T-helper 17 cell (primary cell): ENCODE measurements around the gene FAM184B. TPM values are rescaled to one million over a fixed set of nuclear protein-coding genes. Genes with fewer than 3 reads are reported as not detected.

Source experiments
- ATAC-seq: fragments of 150-1000 bp; cut with Tn5 transposase; 2 replicates; pipeline ENCODE4 v1.10.0; 2021; ENCODE audit warnings: mild to moderate bottlenecking, moderate library complexity
- DNase-seq, 3 donors: peaks; one replicate each; pipeline versions ENCODE4 v3.0.0 to v3.0.0-alpha.2; 2020 to 2021
- H3K9me3 ChIP-seq: one replicate; pipeline ENCODE4 v1.7.0; 2013; ENCODE audit warnings: low read length, mild to moderate bottlenecking; ENCODE audit not compliant: control insufficient read depth, poor library complexity, severe bottlenecking
- H3K27ac Mint-ChIP-seq: one replicate; pipeline ENCODE4 v1.8.0; 2022; ENCODE audit warnings: mild to moderate bottlenecking, moderate library complexity, mixed read lengths
- H3K27me3 Mint-ChIP-seq: one replicate; pipeline ENCODE4 v1.8.0; 2022; ENCODE audit warnings: mixed read lengths
- H3K36me3 Mint-ChIP-seq: one replicate; pipeline ENCODE4 v1.8.0; 2022; ENCODE audit warnings: low read depth, mixed read lengths
- H3K4me1 Mint-ChIP-seq: one replicate; pipeline ENCODE4 v1.8.0; 2022; ENCODE audit warnings: mild to moderate bottlenecking, mixed read lengths
- H3K4me3 Mint-ChIP-seq: one replicate; pipeline ENCODE4 v1.8.0; 2022; ENCODE audit warnings: mild to moderate bottlenecking, moderate library complexity, mixed read lengths
- total RNA-seq, 4 donors: library from RNA in 2 of 4; stranded (reverse) in 2 of 4; gene quantifications; one replicate each; pipeline ENCODE4 v1.2.3 and lab custom pipeline; 2022 to 2026

The FAM184B gene
- total RNA-seq, 2 donors from 2014 or later: not detected

GRCh38 chr4:17650406-17650805, 131.0 kb downstream of the FAM184B start:
- DNase-seq: no peak
- H3K9me3 ChIP-seq: no peaks in the 10 kb centered on the region
- H3K36me3 Mint-ChIP-seq: peaks cover 3% of the 10 kb centered on the region
- no peak overlapping the region for H3K4me3 Mint-ChIP-seq
- no peak for ATAC-seq
- no peak overlapping the region for H3K27ac Mint-ChIP-seq
- peaks cover 8% of the 10 kb centered on the region for H3K27me3 Mint-ChIP-seq
- H3K4me1 Mint-ChIP-seq: peaks cover 8% of the 10 kb centered on the region

- no peaks in the 10 kb centered on the region for H3K9me3 ChIP-seq
- ATAC-seq (no peak), DNase-seq (no peak)
- no peaks in the 10 kb centered on the region for H3K27me3 Mint-ChIP-seq
- peaks cover 8% of the 10 kb centered on the region for H3K4me1 Mint-ChIP-seq
- no peak overlapping the region for H3K4me3 Mint-ChIP-seq
- peaks cover 3% of the 10 kb centered on the region for H3K36me3 Mint-ChIP-seq
- H3K27ac Mint-ChIP-seq: no peak overlapping the region
Observed at GRCh38 chr4:17647927-17648326, 133.5 kb downstream of the FAM184B start.

- Mint-ChIP-seq H3K36me3 (peaks cover 5% of the 10 kb centered on the region), H3K27ac (no peak overlapping the region), H3K4me1 (peaks cover 8% of the 10 kb centered on the region), H3K27me3 (no peaks in the 10 kb centered on the region), H3K4me3 (no peak overlapping the region)
- no peak for ATAC-seq
- no peaks in the 10 kb centered on the region for H3K9me3 ChIP-seq
- DNase-seq: no peak
Observed at GRCh38 chr4:17647176-17647806, 134.1 kb downstream of the FAM184B start.

- ATAC-seq: no peak
- peaks cover 6% of the 10 kb centered on the region for H3K4me1 Mint-ChIP-seq
- DNase-seq: no peak
- H3K4me3 Mint-ChIP-seq: no peak overlapping the region
- H3K36me3 Mint-ChIP-seq: peaks cover 5% of the 10 kb centered on the region
- H3K27me3 Mint-ChIP-seq: no peaks in the 10 kb centered on the region
- H3K9me3 ChIP-seq: no peaks in the 10 kb centered on the region
- H3K27ac Mint-ChIP-seq: no peak overlapping the region
Observed at GRCh38 chr4:17646693-17647092, 134.7 kb downstream of the FAM184B start.

- DNase-seq (no peak), ATAC-seq (no peak)
- no peak overlapping the region for H3K27ac Mint-ChIP-seq
- H3K4me3 Mint-ChIP-seq: no peak overlapping the region
- no peaks in the 10 kb centered on the region for H3K27me3 Mint-ChIP-seq
- H3K36me3 Mint-ChIP-seq: peaks cover 2% of the 10 kb centered on the region
- H3K9me3 ChIP-seq: no peaks in the 10 kb centered on the region
- H3K4me1 Mint-ChIP-seq: no peaks in the 10 kb centered on the region
Observed at GRCh38 chr4:17642398-17642783, 139.0 kb downstream of the FAM184B start.

- Mint-ChIP-seq H3K27ac (no peak overlapping the region), H3K36me3 (peaks cover 4% of the 10 kb centered on the region), H3K4me1 (peaks cover 3% of the 10 kb centered on the region), H3K4me3 (no peak overlapping the region), H3K27me3 (no peaks in the 10 kb centered on the region)
- no peak for DNase-seq
- no peaks in the 10 kb centered on the region for H3K9me3 ChIP-seq
- ATAC-seq: no peak
Observed at GRCh38 chr4:17639136-17639535, 142.3 kb downstream of the FAM184B start.

- H3K9me3 ChIP-seq: no peaks in the 10 kb centered on the region
- DNase-seq (peak; percentile 56 to 60 (median 59)), ATAC-seq (peak; percentile 87)
- H3K4me3 Mint-ChIP-seq: no peak overlapping the region
- peaks cover 3% of the 10 kb centered on the region for H3K4me1 Mint-ChIP-seq
- peak overlapping the region; percentile 21 for H3K27ac Mint-ChIP-seq
- H3K27me3 Mint-ChIP-seq: no peaks in the 10 kb centered on the region
- peaks cover 2% of the 10 kb centered on the region for H3K36me3 Mint-ChIP-seq
Observed at GRCh38 chr4:17636696-17637622, 144.5 kb downstream of the FAM184B start.

- H3K9me3 ChIP-seq: no peaks in the 10 kb centered on the region
- DNase-seq: no peak
- Mint-ChIP-seq H3K4me3 (no peak overlapping the region), H3K4me1 (peaks cover 3% of the 10 kb centered on the region), H3K27me3 (no peaks in the 10 kb centered on the region), H3K36me3 (peaks cover 2% of the 10 kb centered on the region), H3K27ac (peak overlapping the region; percentile 21)
- peak; percentile 14 for ATAC-seq
Observed at GRCh38 chr4:17636341-17636695, 145.1 kb downstream of the FAM184B start.

GRCh38 chr4:17635056-17635455, 146.4 kb downstream of the FAM184B start:
- H3K9me3 ChIP-seq: no peaks in the 10 kb centered on the region
- peaks cover 3% of the 10 kb centered on the region for H3K4me1 Mint-ChIP-seq
- H3K36me3 Mint-ChIP-seq: peaks cover 2% of the 10 kb centered on the region
- DNase-seq: no peak
- ATAC-seq: no peak
- peak overlapping the region; percentile 81 for H3K27ac Mint-ChIP-seq
- H3K27me3 Mint-ChIP-seq: no peaks in the 10 kb centered on the region
- H3K4me3 Mint-ChIP-seq: no peak overlapping the region

GRCh38 chr4:17633600-17633999, 147.8 kb downstream of the FAM184B start:
- no peaks in the 10 kb centered on the region for H3K27me3 Mint-ChIP-seq
- H3K36me3 Mint-ChIP-seq: peaks cover 2% of the 10 kb centered on the region
- no peak overlapping the region for H3K27ac Mint-ChIP-seq
- no peak overlapping the region for H3K4me3 Mint-ChIP-seq
- H3K9me3 ChIP-seq: no peaks in the 10 kb centered on the region
- ATAC-seq (no peak), DNase-seq (no peak)
- peaks cover 5% of the 10 kb centered on the region for H3K4me1 Mint-ChIP-seq

- H3K27me3 Mint-ChIP-seq: no peaks in the 10 kb centered on the region
- H3K4me1 Mint-ChIP-seq: peaks cover 7% of the 10 kb centered on the region
- no peaks in the 10 kb centered on the region for H3K9me3 ChIP-seq
- H3K27ac Mint-ChIP-seq: no peak overlapping the region
- H3K4me3 Mint-ChIP-seq: no peak overlapping the region
- no peak for ATAC-seq
- no peak for DNase-seq
- peaks cover 8% of the 10 kb centered on the region for H3K36me3 Mint-ChIP-seq
Observed at GRCh38 chr4:17630228-17630627, 151.2 kb downstream of the FAM184B start.

- ATAC-seq (no peak), DNase-seq (no peak)
- no peaks in the 10 kb centered on the region for H3K9me3 ChIP-seq
- H3K4me3 Mint-ChIP-seq: no peak overlapping the region
- H3K4me1 Mint-ChIP-seq: peaks cover 12% of the 10 kb centered on the region
- H3K27ac Mint-ChIP-seq: peak overlapping the region; percentile 53
- H3K27me3 Mint-ChIP-seq: no peaks in the 10 kb centered on the region
- H3K36me3 Mint-ChIP-seq: peaks cover 13% of the 10 kb centered on the region
Observed at GRCh38 chr4:17624821-17625220, 156.6 kb downstream of the FAM184B start.

GRCh38 chr4:17623451-17624001, 157.9 kb downstream of the FAM184B start:
- Mint-ChIP-seq H3K27me3 (no peaks in the 10 kb centered on the region), H3K36me3 (peaks cover 17% of the 10 kb centered on the region), H3K4me1 (peaks cover 18% of the 10 kb centered on the region), H3K27ac (peak overlapping the region; percentile 53), H3K4me3 (no peak overlapping the region)
- DNase-seq (no peak), ATAC-seq (no peak)
- no peaks in the 10 kb centered on the region for H3K9me3 ChIP-seq
